DMS153 treated with DMSO at 0.1 percent for 48 hours (cell line): ENCODE results near the gene RTN4R.
A peak's percentile ranks its signal among the peaks of the same experiment; 100 is the strongest.

Experiments used
- DNase-seq: peaks from one replicate; lab custom pipeline; 2025; ENCODE audit not compliant: unreplicated experiment; lab: John Stamatoyannopoulos, UW

Gene RTN4R

GRCh38 chr22:20243537-20244249, 24.4 kb downstream of the RTN4R start:
- DNase-seq, result peak; percentile 59

- no peak for DNase-seq
These were observed 25.0 kb downstream of the RTN4R start for GRCh38 chr22:20243176-20243536.

GRCh38 chr22:20242393-20243175, 25.5 kb downstream of the RTN4R start:
- no peak for DNase-seq

GRCh38 chr22:20241579-20242392, 26.3 kb downstream of the RTN4R start:
- no peak for DNase-seq

- DNase-seq, result no peak
These were observed 27.2 kb downstream of the RTN4R start for GRCh38 chr22:20240900-20241299.

- no peak for DNase-seq
These were observed 27.7 kb downstream of the RTN4R start for GRCh38 chr22:20240447-20240764.

GRCh38 chr22:20239676-20240446, 28.3 kb downstream of the RTN4R start:
- no peak for DNase-seq

GRCh38 chr22:20238901-20239675, 29.0 kb downstream of the RTN4R start:
- DNase-seq, result no peak

- DNase-seq, result peak; percentile 24
These were observed 29.6 kb downstream of the RTN4R start for GRCh38 chr22:20238536-20238900.

- no peak for DNase-seq
These were observed 30.4 kb downstream of the RTN4R start for GRCh38 chr22:20237480-20238440.

- no peak for DNase-seq
These were observed 31.9 kb downstream of the RTN4R start for GRCh38 chr22:20236052-20236717.

- DNase-seq, result no peak
These were observed 32.6 kb downstream of the RTN4R start for GRCh38 chr22:20235389-20235991.

GRCh38 chr22:20234760-20235388, 33.2 kb downstream of the RTN4R start:
- no peak for DNase-seq

GRCh38 chr22:20234314-20234682, 33.8 kb downstream of the RTN4R start:
- no peak for DNase-seq

- no peak for DNase-seq
These were observed 34.5 kb downstream of the RTN4R start for GRCh38 chr22:20233351-20234313.

GRCh38 chr22:20232781-20233180, 35.3 kb downstream of the RTN4R start:
- no peak for DNase-seq

GRCh38 chr22:20232237-20232598, 35.9 kb downstream of the RTN4R start:
- DNase-seq, result no peak
